HG03442 (cell line): ENCODE measurements around the gene IL6.
"Not testable (repeated sequence)": the region's sequence is repeated elsewhere in the genome, so short reads cannot be mapped to it uniquely, and the experiment has no call there.

ENCODE experiments used
- ATAC-seq: cut with Tn5 transposase; IDR thresholded peaks from one replicate; pipeline ENCODE4 v1.9.1; 2021; ENCODE audit warnings: mild to moderate bottlenecking, moderate library complexity; ENCODE audit not compliant: unreplicated experiment

Gene IL6

GRCh38 chr7:22726907-22727713 lies at the start of gene IL6:
Gene IL6, plus strand, starts transcription at chr7:22727200. Its CDS starts 63 bp downstream, at chr7:22727263.
- no peak for ATAC-seq

- ATAC-seq = peak; percentile 36
These were observed 49.7 kb upstream of the IL6 start for GRCh38 chr7:22677263-22677662.

GRCh38 chr7:22677680-22678079 lies 49.3 kb upstream of the IL6 start:
- no peak for ATAC-seq

- ATAC-seq = no peak
These were observed 46.5 kb upstream of the IL6 start for GRCh38 chr7:22680482-22680911.

- ATAC-seq = no peak
These were observed 45.7 kb upstream of the IL6 start for GRCh38 chr7:22681312-22681711.

- ATAC-seq = no peak
These were observed 44.9 kb upstream of the IL6 start for GRCh38 chr7:22681852-22682657.

- ATAC-seq = no peak
These were observed 43.6 kb upstream of the IL6 start for GRCh38 chr7:22683379-22683778.

GRCh38 chr7:22686620-22687019 lies 40.4 kb upstream of the IL6 start:
- no peak for ATAC-seq

GRCh38 chr7:22688084-22688483 lies 38.9 kb upstream of the IL6 start:
- ATAC-seq = no peak

GRCh38 chr7:22688934-22689333 lies 38.1 kb upstream of the IL6 start:
- ATAC-seq = not testable (repeated sequence)

GRCh38 chr7:22694597-22695207 lies 32.3 kb upstream of the IL6 start:
- ATAC-seq = no peak

GRCh38 chr7:22695476-22696132 lies 31.4 kb upstream of the IL6 start:
- no peak for ATAC-seq

GRCh38 chr7:22696541-22697228 lies 30.3 kb upstream of the IL6 start:
- ATAC-seq = peak; percentile 42

- ATAC-seq = no peak
These were observed 29.6 kb upstream of the IL6 start for GRCh38 chr7:22697322-22697859.

GRCh38 chr7:22697876-22698606 lies 29.0 kb upstream of the IL6 start:
- peak; percentile 81 for ATAC-seq

- no peak for ATAC-seq
These were observed 28.2 kb upstream of the IL6 start for GRCh38 chr7:22698767-22699166.

- no peak for ATAC-seq
These were observed 26.4 kb upstream of the IL6 start for GRCh38 chr7:22700559-22701002.

GRCh38 chr7:22702516-22702915 lies 24.5 kb upstream of the IL6 start:
- no peak for ATAC-seq

GRCh38 chr7:22703107-22703855 lies 23.7 kb upstream of the IL6 start:
- not testable (repeated sequence) for ATAC-seq
